Mesothelial cell of epicardium (in vitro differentiated cells): ENCODE measurements around the gene SORBS2. TPM values are rescaled to one million over a fixed set of nuclear protein-coding genes. Genes with fewer than 3 reads are reported as not detected.

Experiments
- DNase-seq, 2 experiments: peaks; one replicate each; pipeline ENCODE4 v3.0.0; 2021; ENCODE audit warnings: low spot score in 2 of 2; ENCODE audit not compliant: unreplicated experiment in 2 of 2
- H3K27ac Mint-ChIP-seq: 2 replicates; pipeline ENCODE4 v1.8.0; 2021; ENCODE audit warnings: mixed read lengths
- H3K27me3 Mint-ChIP-seq: 2 replicates; pipeline ENCODE4 v1.8.0; 2021; ENCODE audit warnings: low read depth, mixed read lengths
- H3K36me3 Mint-ChIP-seq: 2 replicates; pipeline ENCODE4 v1.8.0; 2021; ENCODE audit warnings: mixed read lengths
- H3K4me1 Mint-ChIP-seq: 2 replicates; pipeline ENCODE4 v1.8.0; 2021; ENCODE audit warnings: mixed read lengths
- H3K4me3 Mint-ChIP-seq: 2 replicates; pipeline ENCODE4 v1.8.0; 2021; ENCODE audit warnings: mild to moderate bottlenecking, moderate library complexity, mixed read lengths
- H3K9me3 Mint-ChIP-seq: 2 replicates; pipeline ENCODE4 v1.8.0; 2021; ENCODE audit warnings: mixed read lengths
- CTCF ChIP-seq: fragments of 200-600 bp; sonication (generic); IDR thresholded peaks from one replicate; pipeline ENCODE4 v1.5.0; 2021; ENCODE audit warnings: antibody characterized with exemption; ENCODE audit not compliant: unreplicated experiment
- total RNA-seq: library from RNA; stranded (reverse); gene quantifications from 3 replicates; pipeline ENCODE4 v1.2.1, GENCODE V29; 2021

The SORBS2 gene
- total RNA-seq, 1 donor from 2014 or later: 11.0 TPM

DNA sequence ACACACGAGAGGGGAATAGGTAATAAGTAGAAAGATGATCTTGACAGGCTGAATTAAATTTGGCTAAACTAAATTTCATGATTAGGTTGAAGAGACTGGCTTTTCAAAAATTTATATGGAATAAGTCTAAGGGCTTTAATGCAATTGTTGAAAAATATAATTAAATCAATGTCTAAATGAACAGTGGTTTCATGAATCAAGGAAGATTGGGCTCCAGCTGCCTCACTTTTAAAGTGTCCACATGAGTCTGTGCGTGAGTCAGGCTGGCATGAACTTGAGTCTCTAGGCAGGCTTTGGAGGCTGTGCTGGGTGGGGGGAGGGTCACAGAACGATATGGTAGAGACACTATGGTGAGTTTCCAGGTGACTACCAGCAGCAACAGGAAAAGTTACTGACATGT is 111.9 kb downstream of the SORBS2 start:
- no peaks in the 10 kb centered on the region for H3K4me1 Mint-ChIP-seq
- no peaks in the 10 kb centered on the region for H3K36me3 Mint-ChIP-seq
- no peak for TF ChIP-seq CTCF
- H3K9me3 Mint-ChIP-seq: peaks cover 5% of the 10 kb centered on the region
- DNase-seq: no peak
- H3K27ac Mint-ChIP-seq: no peak overlapping the region
- peaks cover 13% of the 10 kb centered on the region for H3K27me3 Mint-ChIP-seq
- no peak overlapping the region for H3K4me3 Mint-ChIP-seq

GRCh38 chr4:185697488-185697887 is 114.5 kb downstream of the SORBS2 start:
- Mint-ChIP-seq H3K36me3 (no peaks in the 10 kb centered on the region), H3K9me3 (no peaks in the 10 kb centered on the region), H3K4me3 (no peak overlapping the region), H3K27me3 (peaks cover 26% of the 10 kb centered on the region), H3K27ac (no peak overlapping the region), H3K4me1 (no peaks in the 10 kb centered on the region)
- no peak for DNase-seq
- no peak for TF ChIP-seq CTCF

DNA sequence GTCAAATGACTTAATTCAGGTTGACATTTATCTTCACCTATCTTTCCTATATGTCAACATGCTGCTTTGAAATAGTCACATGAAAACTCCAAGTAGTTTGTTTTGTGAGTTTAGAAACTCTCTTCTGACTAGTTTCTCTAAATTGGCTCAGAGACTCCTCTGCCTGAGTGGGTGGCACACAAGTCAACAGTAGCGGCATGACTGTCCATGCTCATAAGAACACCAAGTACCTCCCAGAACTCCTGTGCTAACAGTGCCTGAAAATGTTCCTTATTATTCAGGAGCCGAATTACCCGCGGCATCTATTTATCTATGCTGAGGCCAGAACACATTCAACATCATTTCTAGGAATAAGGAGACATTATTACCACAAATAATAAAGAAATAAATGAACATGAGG is 116.3 kb downstream of the SORBS2 start:
- no peak for TF ChIP-seq CTCF
- no peak overlapping the region for H3K4me3 Mint-ChIP-seq
- peaks cover 26% of the 10 kb centered on the region for H3K27me3 Mint-ChIP-seq
- H3K4me1 Mint-ChIP-seq: no peaks in the 10 kb centered on the region
- H3K36me3 Mint-ChIP-seq: no peaks in the 10 kb centered on the region
- no peaks in the 10 kb centered on the region for H3K9me3 Mint-ChIP-seq
- no peak overlapping the region for H3K27ac Mint-ChIP-seq
- DNase-seq: no peak

- H3K27ac Mint-ChIP-seq: no peak overlapping the region
- no peaks in the 10 kb centered on the region for H3K36me3 Mint-ChIP-seq
- no peaks in the 10 kb centered on the region for H3K4me1 Mint-ChIP-seq
- no peaks in the 10 kb centered on the region for H3K9me3 Mint-ChIP-seq
- peaks cover 27% of the 10 kb centered on the region for H3K27me3 Mint-ChIP-seq
- H3K4me3 Mint-ChIP-seq: no peak overlapping the region
- no peak for DNase-seq
- TF ChIP-seq CTCF: no peak
Measured at GRCh38 chr4:185693548-185694215, 118.3 kb downstream of the SORBS2 start.

GRCh38 chr4:185689407-185689806 is 122.6 kb downstream of the SORBS2 start:
- Mint-ChIP-seq H3K36me3 (no peaks in the 10 kb centered on the region), H3K27ac (no peak overlapping the region), H3K9me3 (no peaks in the 10 kb centered on the region), H3K4me1 (no peaks in the 10 kb centered on the region), H3K27me3 (peaks cover 17% of the 10 kb centered on the region), H3K4me3 (no peak overlapping the region)
- TF ChIP-seq CTCF: no peak
- no peak for DNase-seq

DNA sequence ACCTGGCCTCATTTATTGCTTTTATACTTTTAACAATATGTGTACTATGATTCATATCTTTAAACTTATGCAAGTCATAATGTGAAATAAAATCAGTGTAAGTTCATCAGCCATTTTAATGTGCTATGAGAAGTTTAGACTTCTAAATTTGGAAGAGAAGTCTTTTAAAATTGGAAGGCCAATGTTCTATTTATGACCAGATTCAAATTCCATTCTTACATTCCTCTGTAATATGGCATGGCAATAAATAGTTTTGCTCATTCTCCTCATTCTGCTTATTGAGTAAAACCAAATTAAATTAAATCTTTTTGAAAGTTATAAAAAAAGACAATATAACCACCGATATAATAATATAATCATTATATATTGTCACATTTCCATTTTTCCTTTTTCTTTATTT is 126.2 kb downstream of the SORBS2 start:
- H3K27me3 Mint-ChIP-seq: peaks cover 11% of the 10 kb centered on the region
- H3K36me3 Mint-ChIP-seq: no peaks in the 10 kb centered on the region
- H3K27ac Mint-ChIP-seq: no peak overlapping the region
- H3K4me3 Mint-ChIP-seq: no peak overlapping the region
- H3K9me3 Mint-ChIP-seq: no peaks in the 10 kb centered on the region
- no peaks in the 10 kb centered on the region for H3K4me1 Mint-ChIP-seq
- no peak for DNase-seq
- no peak for TF ChIP-seq CTCF
